GM06990 (cell line): ENCODE data around the gene PRND.

Experiments
- DNase-seq: peaks from one replicate; pipeline ENCODE4 v3.0.0-alpha.2; 2011; ENCODE audit not compliant: insufficient read length; ENCODE audit errors: extremely low read depth
- H3K27me3 ChIP-seq: replicated peaks from 2 replicates; pipeline ENCODE4 v1.6.0; 2011; ENCODE audit warnings: low read length; ENCODE audit not compliant: control insufficient read depth, insufficient read depth
- H3K36me3 ChIP-seq: 2 replicates; pipeline ENCODE4 v1.5.1; 2011; ENCODE audit warnings: low read length; ENCODE audit not compliant: control insufficient read depth, insufficient read depth
- H3K4me3 ChIP-seq: replicated peaks from 2 replicates; pipeline ENCODE4 v1.5.1; 2011; ENCODE audit warnings: low read depth, mild to moderate bottlenecking, control low read depth, low read length
- CTCF ChIP-seq: IDR thresholded peaks from 2 replicates; pipeline ENCODE4 v1.5.1; 2011; ENCODE audit warnings: low read length, control low read depth, mild to moderate bottlenecking, inconsistent platforms; ENCODE audit not compliant: insufficient read depth, poor library complexity, severe bottlenecking

Gene PRND

GRCh38 chr20:4721719-4722118, at the start of gene PRND:
PRND (plus strand) TSS chr20:4721909; CDS start chr20:4724552, 2,643 bp downstream.
- TF ChIP-seq CTCF: no peak
- no peaks in the 10 kb centered on the region for H3K27me3 ChIP-seq
- no peak within 1 kb of the TSS for H3K4me3 ChIP-seq
- no peaks in the 10 kb centered on the region for H3K36me3 ChIP-seq
- DNase-seq: no peak

GRCh38 chr20:4672948-4673347, 48.8 kb upstream of the PRND start:
- Histone ChIP-seq H3K27me3 (no peaks in the 10 kb centered on the region; the same call in 1 of the 2 replicates), H3K4me3 (no peak overlapping the region), H3K36me3 (no peaks in the 10 kb centered on the region)
- DNase-seq: no peak
- TF ChIP-seq CTCF: no peak

GRCh38 chr20:4673371-4674001, 48.2 kb upstream of the PRND start:
- H3K4me3 ChIP-seq: no peak overlapping the region
- no peaks in the 10 kb centered on the region; the same call in 1 of the 2 replicates for H3K27me3 ChIP-seq
- no peaks in the 10 kb centered on the region for H3K36me3 ChIP-seq
- TF ChIP-seq CTCF: no peak
- DNase-seq: no peak

- Histone ChIP-seq H3K36me3 (no peaks in the 10 kb centered on the region), H3K27me3 (no peaks in the 10 kb centered on the region; the same call in 1 of the 2 replicates), H3K4me3 (no peak overlapping the region)
- DNase-seq: no peak
- TF ChIP-seq CTCF: no peak
These were observed 47.0 kb upstream of the PRND start for GRCh38 chr20:4674672-4675071.

GRCh38 chr20:4677846-4678245, 43.9 kb upstream of the PRND start:
- DNase-seq: no peak
- no peaks in the 10 kb centered on the region; the same call in 1 of the 2 replicates for H3K27me3 ChIP-seq
- H3K4me3 ChIP-seq: no peak overlapping the region
- H3K36me3 ChIP-seq: no peaks in the 10 kb centered on the region
- TF ChIP-seq CTCF: no peak

- H3K27me3 ChIP-seq: no peaks in the 10 kb centered on the region; the same call in 1 of the 2 replicates
- no peaks in the 10 kb centered on the region for H3K36me3 ChIP-seq
- TF ChIP-seq CTCF: no peak
- DNase-seq: no peak
- H3K4me3 ChIP-seq: no peak overlapping the region
These were observed 40.3 kb upstream of the PRND start for GRCh38 chr20:4681401-4681800.
